ENCODE measurements around the gene EFCAB11. TPM values are rescaled to one million over a fixed set of nuclear protein-coding genes. Genes with fewer than 3 reads are reported as not detected.

EFCAB11 gene
- total RNA-seq, 1 donor from 2014 or later, result 9.9 TPM

- Mint-ChIP-seq H3K27ac (no peak overlapping the region), H3K36me3 (peaks cover 15% of the 10 kb centered on the region), H3K4me1 (peaks cover 7% of the 10 kb centered on the region), H3K27me3 (ENCODE audit: low read depth) (no peaks in the 10 kb centered on the region), H3K4me3 (no peak overlapping the region), H3K9me3 (no peaks in the 10 kb centered on the region)
- no peak for DNase-seq (ENCODE audit: low spot score in 2 of 2, unreplicated experiment in 2 of 2)
- TF ChIP-seq CTCF (IDR thresholded peaks at IDR 0.05; ENCODE audit: unreplicated experiment), result no peak
Observed at GRCh38 chr14:89963288-89963978, 8.9 kb upstream of the EFCAB11 start.

DNA sequence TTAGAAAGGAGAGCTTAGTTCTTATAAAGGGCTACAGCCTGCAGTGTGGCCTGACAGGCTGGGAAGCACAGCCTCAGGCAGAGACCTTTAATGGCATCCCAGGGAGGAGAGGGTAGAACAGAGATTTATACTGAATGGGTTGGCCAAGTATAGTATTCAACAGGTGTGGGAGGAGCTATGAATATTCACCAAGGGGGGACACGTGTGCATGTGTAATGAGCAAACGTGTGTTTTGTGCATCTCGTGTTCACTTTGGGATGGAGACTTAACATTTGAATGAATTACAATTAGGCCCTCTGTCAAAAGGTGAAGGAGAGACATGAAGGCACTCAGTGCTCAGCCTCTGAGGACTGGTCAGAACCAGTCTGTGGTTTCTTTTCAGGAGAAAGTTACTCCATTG, 6.4 kb upstream of the EFCAB11 start:
- H3K27ac Mint-ChIP-seq, result no peak overlapping the region
- no peak for TF ChIP-seq CTCF (IDR thresholded peaks at IDR 0.05; ENCODE audit: unreplicated experiment)
- H3K4me1 Mint-ChIP-seq, result peaks cover 22% of the 10 kb centered on the region
- no peaks in the 10 kb centered on the region for H3K9me3 Mint-ChIP-seq
- no peak overlapping the region for H3K4me3 Mint-ChIP-seq
- peaks cover 13% of the 10 kb centered on the region for H3K36me3 Mint-ChIP-seq
- no peak for DNase-seq (ENCODE audit: low spot score in 2 of 2, unreplicated experiment in 2 of 2)
- no peaks in the 10 kb centered on the region for H3K27me3 Mint-ChIP-seq (ENCODE audit: low read depth)

DNA sequence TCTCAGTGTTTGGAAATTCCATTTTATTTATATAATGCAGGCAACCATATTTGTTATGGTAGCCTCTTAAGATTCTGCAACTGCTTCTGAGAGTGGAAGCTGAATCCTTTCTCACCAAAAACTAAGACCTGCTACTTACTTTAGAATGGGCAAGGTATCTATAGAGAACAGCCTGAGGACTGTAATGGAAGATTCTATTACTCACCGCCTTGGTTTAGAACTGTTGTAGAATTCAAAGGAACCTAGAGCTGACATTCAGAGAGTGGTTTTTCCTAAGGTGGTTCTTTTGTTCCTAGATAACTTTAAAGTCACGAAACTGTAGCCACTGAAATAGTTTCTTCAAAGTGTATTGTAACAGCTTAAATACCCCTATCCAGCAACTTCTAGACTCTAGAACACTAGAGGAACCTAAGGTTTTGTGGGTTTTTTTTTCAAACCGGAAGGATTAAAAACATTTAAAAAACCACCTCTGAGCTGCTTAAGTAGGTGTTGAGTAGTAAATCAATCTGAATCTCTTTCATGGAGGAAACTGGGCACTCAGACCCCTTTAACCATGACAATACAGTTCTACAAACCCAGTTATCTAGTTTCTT, 5.4 kb upstream of the EFCAB11 start:
- no peak for DNase-seq (ENCODE audit: low spot score in 2 of 2, unreplicated experiment in 2 of 2)
- TF ChIP-seq CTCF (IDR thresholded peaks at IDR 0.05; ENCODE audit: unreplicated experiment), result no peak
- peaks cover 22% of the 10 kb centered on the region for H3K4me1 Mint-ChIP-seq
- H3K4me3 Mint-ChIP-seq, result no peak overlapping the region
- no peak overlapping the region for H3K27ac Mint-ChIP-seq
- peaks cover 13% of the 10 kb centered on the region for H3K36me3 Mint-ChIP-seq
- H3K27me3 Mint-ChIP-seq (ENCODE audit: low read depth), result no peaks in the 10 kb centered on the region
- H3K9me3 Mint-ChIP-seq, result no peaks in the 10 kb centered on the region

- H3K27ac Mint-ChIP-seq, result no peak overlapping the region
- peaks cover 26% of the 10 kb centered on the region for H3K4me1 Mint-ChIP-seq
- H3K27me3 Mint-ChIP-seq (ENCODE audit: low read depth), result no peaks in the 10 kb centered on the region
- no peak for TF ChIP-seq CTCF (IDR thresholded peaks at IDR 0.05; ENCODE audit: unreplicated experiment)
- no peak for DNase-seq (ENCODE audit: low spot score in 2 of 2, unreplicated experiment in 2 of 2)
- no peaks in the 10 kb centered on the region for H3K9me3 Mint-ChIP-seq
- no peak overlapping the region for H3K4me3 Mint-ChIP-seq
- peaks cover 8% of the 10 kb centered on the region for H3K36me3 Mint-ChIP-seq
Observed at GRCh38 chr14:89958966-89959365, 4.4 kb upstream of the EFCAB11 start.

GRCh38 chr14:89957791-89958190, 3.3 kb upstream of the EFCAB11 start:
- no peak for DNase-seq (ENCODE audit: low spot score in 2 of 2, unreplicated experiment in 2 of 2)
- Mint-ChIP-seq H3K36me3 (no peaks in the 10 kb centered on the region), H3K9me3 (no peaks in the 10 kb centered on the region), H3K27me3 (ENCODE audit: low read depth) (no peaks in the 10 kb centered on the region), H3K27ac (no peak overlapping the region), H3K4me1 (peaks cover 35% of the 10 kb centered on the region), H3K4me3 (no peak overlapping the region)
- no peak for TF ChIP-seq CTCF (IDR thresholded peaks at IDR 0.05; ENCODE audit: unreplicated experiment)
